ENCODE data around the gene OLAH.
"Not testable (repeated sequence)": the region's sequence is repeated elsewhere in the genome, so short reads cannot be mapped to it uniquely, and the experiment has no call there.

Gene OLAH

DNA sequence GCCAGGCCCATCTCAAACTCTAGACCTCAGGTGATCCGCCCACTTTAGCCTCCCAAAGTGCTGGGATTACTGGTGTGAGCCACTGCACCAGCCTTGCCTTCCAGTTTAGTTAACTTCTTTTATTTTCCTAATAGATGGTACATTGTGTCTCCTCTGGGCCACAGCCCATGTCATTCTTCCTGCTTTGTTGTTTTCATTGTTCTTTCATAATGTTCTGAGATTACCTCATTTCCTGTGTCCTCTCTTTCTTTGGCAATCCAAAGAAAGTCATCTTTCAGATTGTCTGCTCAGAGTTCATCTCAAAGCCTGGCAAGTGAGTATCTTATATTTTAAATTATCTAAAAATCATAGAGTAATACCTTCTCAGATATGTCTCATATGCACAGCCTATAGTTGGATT lies at the start of gene OLAH:
OLAH (plus strand) TSS at position 270 of the 400 bp plus-strand sequence. CDS start 3,346 bp downstream, outside the sequence.
- DNase-seq (ENCODE audit: low read depth in 3 of 3): no peak

DNA sequence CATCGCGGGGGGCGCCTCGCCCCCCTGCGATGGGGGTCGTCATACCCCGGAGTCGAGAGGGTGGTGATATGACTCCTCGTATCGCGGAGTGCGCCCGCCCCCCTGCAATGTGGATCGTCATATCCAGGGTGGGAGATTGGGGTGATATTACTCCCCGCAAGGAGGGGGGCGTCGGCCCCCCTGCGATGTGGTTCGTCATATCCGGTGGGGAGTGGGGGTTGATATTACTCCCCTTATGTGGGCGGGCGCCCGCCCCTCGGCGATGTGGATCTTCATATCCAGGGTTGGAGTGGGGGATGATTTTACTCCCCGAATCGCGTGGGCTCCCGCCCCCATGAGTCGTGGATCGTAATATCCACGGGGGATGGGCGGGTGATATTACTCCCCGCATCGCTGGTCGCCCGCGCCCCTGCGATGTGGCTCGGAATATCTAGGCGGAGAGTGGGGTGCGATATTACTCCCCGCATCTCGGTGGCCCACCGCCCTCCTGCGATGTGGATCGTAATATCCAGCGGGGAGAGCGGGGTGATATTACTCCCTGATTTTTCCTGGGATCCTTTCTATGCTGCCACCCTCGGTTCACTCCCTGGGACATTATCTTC lies 47.7 kb upstream of the OLAH start:
- no peak for DNase-seq (ENCODE audit: low read depth in 3 of 3)

DNA sequence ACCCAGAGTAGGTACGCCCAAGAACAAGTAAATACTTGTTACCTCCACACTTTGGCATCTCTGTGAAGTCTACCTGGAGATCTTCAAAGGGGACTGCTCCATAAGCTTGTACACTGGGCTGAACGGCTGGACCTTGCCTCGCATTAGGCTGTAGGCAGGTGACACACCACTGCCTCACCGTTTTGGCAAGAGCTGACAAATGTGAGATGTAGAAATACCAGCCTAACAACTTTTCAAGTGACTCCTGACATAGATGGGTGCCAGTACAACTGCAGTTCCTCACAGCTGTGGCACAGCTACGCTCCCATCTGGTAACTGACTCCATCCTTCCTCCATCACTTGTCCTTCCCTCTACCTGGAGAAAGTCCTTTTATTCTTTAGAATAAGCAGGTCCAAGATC lies 30.2 kb upstream of the OLAH start:
- DNase-seq (ENCODE audit: low read depth in 3 of 3): not testable (repeated sequence)

DNA sequence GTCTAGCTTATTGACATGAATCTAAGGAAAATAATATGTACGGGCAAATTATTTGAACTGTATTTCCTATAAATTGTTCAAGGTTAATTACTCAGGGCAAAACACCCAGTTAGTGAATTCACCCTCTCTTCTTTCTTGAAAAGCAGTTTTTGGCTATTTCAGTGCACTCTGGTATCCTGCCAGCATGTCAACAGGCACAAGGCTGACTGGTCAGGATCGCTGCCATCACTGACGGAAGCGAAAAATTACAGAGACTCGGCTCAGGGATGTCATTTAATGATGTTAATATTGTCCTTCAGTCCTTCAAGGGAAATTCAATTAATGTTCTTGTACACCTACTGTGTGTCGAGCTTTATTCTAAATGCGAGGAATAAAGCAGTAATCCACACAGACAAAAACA lies 28.3 kb upstream of the OLAH start:
- no peak for DNase-seq (ENCODE audit: low read depth in 3 of 3)

DNA sequence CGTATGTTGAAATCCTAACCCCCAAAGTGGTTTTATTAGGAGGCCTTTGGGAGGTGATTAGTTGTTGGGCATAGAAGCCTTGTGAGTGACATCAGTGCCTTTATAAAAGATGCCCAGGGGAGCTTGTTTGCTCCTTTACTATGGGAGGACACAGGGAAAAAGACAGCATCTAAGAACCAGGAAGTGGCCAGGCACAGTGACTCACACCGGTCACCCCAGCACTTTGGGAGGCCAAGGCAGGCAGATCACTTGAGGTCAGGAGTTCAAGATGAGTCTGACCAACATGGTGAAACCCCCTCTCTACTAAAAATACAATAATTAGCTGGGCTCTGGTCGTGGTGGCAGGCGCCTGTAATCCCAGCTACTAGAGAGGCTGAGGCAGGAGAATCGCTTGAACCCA lies 22.8 kb upstream of the OLAH start:
- not testable (repeated sequence) for DNase-seq (ENCODE audit: low read depth in 3 of 3)

DNA sequence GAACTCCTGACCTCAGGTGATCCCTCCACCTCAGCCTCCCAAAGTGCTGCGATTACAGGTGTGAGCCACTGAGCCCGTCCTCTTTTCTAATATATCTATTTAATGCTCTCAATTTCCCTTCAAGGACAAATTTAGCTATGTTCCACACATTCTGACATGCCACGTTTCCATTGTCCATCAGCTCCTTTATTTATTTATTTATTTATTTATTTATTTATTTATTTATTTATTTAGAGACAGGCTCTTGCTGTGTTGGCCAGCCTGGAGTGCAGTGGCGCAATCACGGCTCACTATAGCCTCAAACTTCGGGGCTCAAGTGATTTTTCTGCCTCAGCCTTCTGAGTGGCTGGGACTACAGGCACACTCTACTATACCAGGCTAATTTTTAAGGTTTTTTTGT lies 20.7 kb upstream of the OLAH start:
- not testable (repeated sequence) for DNase-seq (ENCODE audit: low read depth in 3 of 3)

DNA sequence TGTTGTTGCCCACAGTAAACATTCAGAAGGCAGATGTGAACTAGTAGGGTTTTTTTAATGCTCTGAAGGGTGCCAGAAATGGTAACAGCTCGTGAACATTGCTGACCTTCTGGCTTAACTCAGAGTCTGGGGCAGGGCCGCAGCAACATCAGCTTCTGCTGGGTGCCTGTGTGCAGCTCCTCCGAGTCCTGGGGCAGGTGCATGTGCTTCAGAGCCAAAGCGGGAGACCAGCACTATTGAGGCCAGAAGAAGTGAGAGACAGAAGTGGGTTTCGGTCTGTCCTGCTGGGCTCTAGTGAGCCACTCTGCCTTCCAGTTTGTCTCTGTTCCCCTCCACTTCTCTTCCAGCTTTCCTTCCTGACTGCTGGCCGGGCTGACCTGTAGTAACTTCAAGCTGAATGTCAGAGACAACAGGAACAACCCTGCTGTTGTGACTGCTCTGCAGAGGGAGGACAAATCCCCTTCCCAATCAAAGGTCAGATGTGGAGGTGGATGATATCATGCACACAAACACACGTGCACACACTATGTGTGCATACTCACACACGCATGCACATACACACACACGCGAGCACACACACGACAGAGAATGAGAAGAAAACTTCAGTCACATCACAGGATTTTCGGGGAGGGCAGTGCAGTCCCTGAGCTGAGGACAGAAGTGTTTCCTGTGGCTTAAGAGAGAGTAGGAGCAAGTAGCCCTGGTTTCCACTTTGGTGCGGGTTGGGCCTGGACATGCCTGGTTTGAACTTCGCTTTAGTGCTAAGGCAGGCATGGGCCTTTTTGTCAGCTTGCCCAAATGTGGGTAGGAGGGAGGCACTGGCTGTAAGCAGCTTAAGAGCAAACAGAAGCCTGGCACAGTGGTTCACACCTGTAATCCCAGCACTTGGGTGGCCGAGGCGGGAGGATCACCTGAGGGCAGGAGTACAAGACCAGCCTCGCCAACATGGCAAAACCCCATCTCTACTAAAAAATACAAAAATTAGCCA lies 19.4 kb upstream of the OLAH start:
- DNase-seq (ENCODE audit: low read depth in 3 of 3): not testable (repeated sequence)

DNA sequence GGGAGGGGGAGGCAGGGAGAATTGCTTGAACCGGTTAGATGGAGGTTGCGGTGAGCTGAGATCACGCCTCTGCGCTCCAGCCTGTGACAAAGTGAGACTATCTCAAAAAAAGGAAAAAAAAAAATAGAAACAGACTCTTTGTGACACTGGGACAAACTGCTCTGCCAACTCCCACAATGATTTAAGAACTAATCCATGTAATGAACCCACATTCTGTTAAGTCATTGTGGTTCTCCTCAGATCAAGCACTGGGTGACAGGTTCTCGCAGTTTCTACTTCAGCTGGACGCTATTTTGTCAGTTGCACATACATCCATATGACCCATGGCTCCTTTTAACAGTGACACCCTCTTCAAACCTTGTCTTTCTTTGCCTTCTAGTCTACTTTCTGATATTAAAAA lies 18.7 kb upstream of the OLAH start:
- not testable (repeated sequence) for DNase-seq (ENCODE audit: low read depth in 3 of 3)

DNA sequence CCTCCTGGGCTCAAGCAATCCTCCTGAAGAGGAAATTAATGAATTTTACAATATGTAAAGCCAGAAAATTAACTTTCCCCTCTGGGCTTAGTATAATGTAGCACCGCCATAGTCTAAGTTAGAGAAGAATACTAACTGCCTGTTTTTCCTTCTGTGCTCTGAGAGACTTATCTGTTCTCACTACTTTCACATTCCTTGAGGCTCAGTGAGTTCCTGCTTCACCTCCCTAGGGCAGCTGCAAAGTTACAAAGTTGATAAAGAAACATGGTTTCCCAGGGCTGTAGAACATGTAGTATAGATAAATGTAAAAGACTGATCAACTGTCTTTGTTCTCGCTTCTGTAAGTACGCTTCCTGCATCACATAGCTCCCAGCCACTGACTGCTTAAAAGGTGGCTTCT lies 16.0 kb upstream of the OLAH start:
- no peak for DNase-seq (ENCODE audit: low read depth in 3 of 3)

DNA sequence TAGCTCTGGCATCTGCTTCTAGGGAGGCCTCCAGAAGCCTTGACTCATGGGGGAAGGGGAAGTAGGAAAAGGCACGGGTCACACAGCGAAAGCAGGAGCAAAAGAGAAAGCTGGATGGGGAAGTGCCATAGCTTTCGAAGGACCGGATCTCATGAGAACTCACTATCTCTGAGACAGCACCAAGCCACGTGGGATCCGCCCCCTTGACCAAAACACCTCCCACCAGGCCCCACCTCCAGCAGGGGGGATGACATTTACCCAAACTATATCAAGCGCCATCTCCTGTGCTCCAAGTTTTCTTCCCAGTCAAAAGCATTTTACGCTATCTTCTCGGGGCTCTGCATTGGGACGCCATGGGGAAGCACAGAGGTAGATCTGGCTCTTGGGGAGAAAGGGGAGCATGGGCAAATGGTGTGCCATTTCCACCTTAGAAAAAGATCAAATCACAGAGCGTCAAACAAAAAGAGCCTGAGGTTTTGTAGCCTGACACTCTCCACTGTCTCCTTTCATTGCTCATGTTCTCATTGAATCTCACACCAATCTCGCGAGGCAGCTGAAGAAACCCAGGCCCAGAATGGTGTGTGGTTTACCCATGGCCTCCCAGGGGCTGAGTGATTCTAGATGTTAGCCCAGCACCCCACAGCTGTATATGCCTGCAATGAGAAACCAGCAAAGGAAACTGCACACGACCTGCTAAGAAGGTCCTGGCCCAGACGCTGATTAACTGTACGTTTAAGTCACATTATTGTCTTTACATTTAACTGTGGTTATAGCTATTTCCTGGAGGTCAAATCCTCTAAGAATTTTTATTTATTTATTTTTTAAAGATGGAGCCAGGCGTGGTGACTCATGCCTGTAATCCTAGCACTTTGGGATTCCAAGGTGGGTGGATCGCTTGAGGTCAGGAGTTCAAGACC lies 8.1 kb upstream of the OLAH start:
- DNase-seq (ENCODE audit: low read depth in 3 of 3): no peak

DNA sequence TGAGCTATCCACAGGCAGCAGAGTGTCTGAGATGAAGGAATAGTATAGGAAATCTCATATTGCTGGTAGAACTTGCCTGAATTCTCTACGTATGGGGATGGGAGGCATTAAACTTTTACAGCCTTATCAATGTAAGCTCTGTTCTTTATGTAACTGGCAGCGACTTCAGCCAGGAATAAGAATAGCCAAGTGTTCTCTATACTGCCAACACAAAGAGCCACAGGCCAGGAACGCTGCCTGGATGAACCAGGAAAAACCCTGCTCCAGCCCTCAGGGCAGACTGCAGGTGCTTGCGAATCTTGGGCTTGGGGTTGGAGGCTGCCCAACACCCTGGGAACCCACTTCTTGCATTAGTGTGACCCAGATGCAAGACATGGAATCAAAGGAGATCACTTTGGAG lies 6.1 kb upstream of the OLAH start:
- DNase-seq (ENCODE audit: low read depth in 3 of 3): no peak

DNA sequence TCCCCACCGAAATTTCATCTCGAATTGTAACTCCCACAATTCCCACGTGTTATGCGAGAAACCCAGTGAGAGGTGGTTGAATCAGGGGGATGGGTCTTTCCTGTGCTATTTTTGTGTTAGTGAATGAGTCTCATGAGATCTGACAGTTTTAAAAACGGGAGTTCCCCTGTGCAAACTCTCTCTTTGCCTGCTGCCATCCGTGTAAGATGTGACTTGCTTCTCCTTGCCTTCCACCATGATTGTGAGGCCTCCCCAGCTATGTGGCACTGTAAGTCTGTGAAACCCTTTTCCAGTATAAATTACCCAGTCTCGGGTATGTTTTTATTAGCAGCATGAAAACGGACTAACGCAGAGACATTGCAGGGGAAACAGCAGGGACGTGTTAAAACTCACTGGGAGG lies 5.3 kb upstream of the OLAH start:
- no peak for DNase-seq (ENCODE audit: low read depth in 3 of 3)

DNA sequence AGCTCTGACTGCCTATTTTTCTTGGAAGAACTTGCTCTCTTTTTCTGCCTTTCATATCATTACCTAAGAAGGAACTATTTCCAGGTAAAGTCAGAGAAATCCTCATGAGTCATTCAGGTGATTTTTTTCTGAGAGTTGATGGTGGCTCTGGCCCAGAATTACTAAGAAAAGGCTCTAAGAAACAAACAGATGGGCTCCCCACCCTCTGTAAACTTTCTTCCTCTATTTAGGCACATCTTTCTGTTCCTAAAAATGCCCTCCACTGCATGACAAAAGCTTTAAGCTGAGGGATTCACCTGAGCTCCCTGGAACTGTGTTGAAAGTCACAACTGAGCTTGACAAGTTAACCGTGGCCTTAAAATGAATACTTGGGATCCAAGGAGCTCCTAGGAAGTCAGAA lies 1.6 kb downstream of the OLAH start:
- DNase-seq (ENCODE audit: low read depth in 3 of 3): no peak

DNA sequence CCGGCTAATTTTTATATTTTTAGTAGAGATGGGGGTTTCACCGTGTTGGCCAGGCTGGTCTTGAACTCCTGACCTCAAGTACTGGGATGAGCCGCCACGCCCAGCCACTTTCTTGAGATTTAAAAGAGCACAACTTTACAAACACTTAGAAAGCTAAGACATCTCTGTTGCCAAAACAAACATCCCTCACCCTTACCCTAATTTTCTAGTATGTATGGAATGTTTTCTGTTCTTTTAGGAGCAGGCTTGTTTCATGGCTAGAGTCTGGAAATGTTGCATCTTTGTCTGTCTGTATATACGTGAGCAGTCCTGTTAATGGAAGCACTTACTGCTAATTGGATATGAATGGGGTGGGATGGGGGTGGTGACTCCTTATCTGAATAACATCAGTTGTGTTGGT lies 2.9 kb downstream of the OLAH start:
- no peak for DNase-seq (ENCODE audit: low read depth in 3 of 3)

DNA sequence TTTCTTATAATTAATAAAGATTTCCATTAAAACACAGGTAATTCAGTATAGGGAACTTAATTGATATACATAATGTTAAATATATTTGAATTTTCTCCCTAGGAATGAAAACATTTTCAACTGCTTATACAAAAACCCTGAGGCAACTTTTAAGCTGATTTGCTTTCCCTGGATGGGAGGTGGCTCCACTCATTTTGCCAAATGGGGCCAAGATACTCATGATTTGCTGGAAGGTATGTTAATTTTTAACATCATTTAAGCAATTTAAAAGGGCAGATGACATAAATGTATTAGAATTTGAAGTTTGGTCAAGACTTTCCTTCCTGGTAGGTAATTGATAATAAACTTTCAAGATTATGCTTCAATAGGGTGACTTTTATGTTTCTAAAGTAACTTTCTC lies 5.8 kb downstream of the OLAH start:
- DNase-seq (ENCODE audit: low read depth in 3 of 3): no peak

DNA sequence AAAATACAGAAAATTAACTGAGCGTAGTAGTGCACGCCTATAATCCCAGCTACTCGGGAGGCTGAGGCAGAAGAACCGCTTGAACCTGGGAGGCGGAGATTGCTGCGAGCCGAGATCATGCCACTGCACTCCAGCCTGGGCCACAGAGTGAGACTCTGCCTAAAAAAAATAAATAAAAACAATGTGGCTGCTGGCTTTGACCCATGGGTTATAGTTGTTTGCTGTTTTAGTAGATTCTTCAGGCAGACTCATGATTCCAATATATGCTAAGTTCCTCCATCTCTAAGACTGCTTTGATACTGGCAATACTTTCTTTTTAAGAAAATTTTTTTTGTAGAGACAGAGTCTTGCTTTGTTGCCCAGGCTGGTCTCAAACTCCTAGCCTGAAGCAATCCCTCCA lies 8.4 kb downstream of the OLAH start:
- DNase-seq (ENCODE audit: low read depth in 3 of 3): no peak

DNA sequence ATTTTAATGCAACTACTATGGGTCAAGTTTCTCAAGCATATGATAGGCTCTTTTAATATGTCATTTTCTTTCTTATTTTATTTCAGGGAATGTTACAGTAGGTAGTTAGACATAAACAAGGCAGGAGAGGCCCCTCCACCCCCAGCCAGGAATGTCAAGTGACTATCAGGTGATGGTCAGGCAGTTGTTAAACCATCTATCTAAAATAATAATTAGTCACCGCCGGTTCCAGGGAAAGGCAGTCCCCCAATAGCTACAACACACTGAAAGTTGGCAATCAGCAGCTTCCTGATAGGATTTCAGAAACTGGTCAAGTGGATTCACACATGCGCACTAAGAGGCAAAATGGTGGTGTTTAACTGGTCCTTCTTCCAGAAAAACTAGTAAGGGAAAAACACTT lies 9.3 kb downstream of the OLAH start:
- DNase-seq (ENCODE audit: low read depth in 3 of 3): no peak

DNA sequence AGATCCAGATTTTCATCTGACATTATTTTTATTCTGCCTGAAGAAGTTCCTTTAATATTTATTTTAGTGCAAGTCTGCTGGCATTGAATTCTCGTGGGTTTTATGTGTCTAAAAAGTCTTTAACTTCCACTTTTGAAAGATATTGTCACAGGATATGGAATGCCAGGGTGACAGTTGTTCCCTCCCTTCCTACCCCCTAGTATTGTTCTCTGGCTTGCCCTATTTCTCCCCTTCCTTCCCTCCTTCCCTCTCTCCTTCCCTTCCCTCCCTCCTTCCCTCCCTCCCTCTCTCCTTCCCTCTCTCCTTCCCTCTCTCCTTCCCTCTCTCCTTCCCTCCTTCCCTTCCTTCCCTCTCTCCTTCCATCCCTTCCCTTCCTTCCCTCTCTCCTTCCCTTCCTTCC lies 14.9 kb downstream of the OLAH start:
- DNase-seq (ENCODE audit: low read depth in 3 of 3): no peak

DNA sequence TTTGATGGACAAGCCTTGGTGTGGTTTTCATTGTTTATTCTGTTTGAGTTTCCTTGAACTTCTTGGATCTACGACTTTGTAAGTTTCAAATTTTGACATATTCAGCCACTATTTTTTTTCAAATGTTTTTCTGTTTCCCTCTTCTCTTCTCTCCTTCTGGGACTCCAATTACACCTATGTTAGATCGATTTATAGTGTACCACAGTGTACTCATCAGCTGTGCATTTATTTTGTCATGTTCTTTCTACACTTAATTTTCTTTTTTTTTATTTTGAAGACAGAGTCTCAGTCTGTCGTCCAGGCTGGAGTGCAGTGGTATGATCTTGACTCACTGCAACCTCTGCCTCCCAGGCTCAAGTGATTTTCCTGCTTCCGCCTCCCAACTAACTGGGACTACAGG lies 16.2 kb downstream of the OLAH start:
- no peak for DNase-seq (ENCODE audit: low read depth in 3 of 3)

DNA sequence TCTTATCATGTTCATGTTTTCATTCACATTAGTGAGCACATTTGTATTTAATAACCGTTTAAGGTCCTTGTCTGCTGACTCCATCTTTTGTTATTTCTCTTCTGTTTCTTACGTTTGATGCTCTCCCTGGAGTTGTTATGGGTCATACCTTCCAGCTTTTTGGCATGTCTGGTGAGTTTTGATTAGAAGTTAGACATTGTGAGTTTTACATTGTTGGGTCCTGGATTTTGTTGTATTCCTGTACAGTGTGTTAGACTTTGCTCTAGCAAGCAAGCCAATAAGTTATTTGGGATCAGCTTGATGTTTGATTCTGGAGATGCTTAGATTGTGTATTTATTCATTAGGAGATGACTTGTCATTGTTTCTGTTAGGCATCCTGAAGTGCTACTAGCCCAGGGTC lies 16.9 kb downstream of the OLAH start:
- no peak for DNase-seq (ENCODE audit: low read depth in 3 of 3)

DNA sequence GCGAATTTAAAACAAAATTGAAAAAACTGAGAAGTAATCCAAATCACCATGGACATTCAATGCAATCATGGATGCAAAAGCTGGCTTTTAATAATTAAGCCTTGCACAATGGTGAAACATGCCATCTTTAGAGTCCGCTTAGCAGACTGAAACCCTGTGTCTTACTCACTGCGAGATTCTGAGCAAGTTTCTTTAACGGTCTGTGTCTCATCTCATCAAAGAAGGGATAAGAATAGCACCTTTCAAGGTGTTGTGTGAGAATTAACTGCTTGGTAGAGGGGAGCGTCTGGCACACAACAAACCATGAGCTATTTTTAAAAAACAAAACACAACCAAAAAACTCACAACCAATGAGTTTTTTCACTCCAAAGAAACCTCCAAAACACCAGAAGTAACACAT lies 23.4 kb downstream of the OLAH start:
- no peak for DNase-seq (ENCODE audit: low read depth in 3 of 3)

DNA sequence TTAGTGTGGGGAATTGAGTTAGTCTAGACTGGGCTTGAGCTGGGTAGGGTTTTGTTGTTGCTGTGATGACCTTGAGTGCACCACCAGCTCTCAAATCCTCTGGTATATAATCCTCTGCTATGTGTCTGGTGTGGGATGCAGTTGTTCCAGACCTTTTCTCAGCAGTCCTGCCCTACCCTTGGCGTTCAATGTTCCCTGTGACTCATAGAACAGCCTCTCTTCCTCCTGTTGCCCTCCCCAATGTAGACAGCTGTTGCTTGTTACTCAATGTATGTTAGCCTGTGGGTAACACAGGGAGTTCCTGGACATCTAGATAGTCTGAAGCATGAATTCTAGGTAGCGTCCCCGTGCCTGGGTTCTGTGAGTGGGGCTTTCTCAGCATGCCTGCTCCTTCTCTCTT lies 25.1 kb downstream of the OLAH start:
- no peak for DNase-seq (ENCODE audit: low read depth in 3 of 3)
